HPDE6-E6E7 (cell line): ENCODE results near the gene ROBO1.
"Not testable (repeated sequence)": the region's sequence is repeated elsewhere in the genome, so short reads cannot be mapped to it uniquely, and the experiment has no call there.

Experiments
- DNase-seq: peaks from one replicate; pipeline ENCODE4 v3.0.0; 2011; ENCODE audit warnings: missing footprints; ENCODE audit errors: extremely low spot score

The ROBO1 gene

GRCh38 chr3:79310016-79310415, 457.8 kb downstream of the ROBO1 start:
- no peak for DNase-seq

- no peak for DNase-seq
Observed at GRCh38 chr3:79306934-79307570, 460.7 kb downstream of the ROBO1 start.

- DNase-seq: not testable (repeated sequence)
Observed at GRCh38 chr3:79299949-79300635, 467.7 kb downstream of the ROBO1 start.

- peak; percentile 9 for DNase-seq
Observed at GRCh38 chr3:79297245-79297960, 470.4 kb downstream of the ROBO1 start.

- DNase-seq: no peak
Observed at GRCh38 chr3:79286882-79287281, 480.9 kb downstream of the ROBO1 start.

- no peak for DNase-seq
Observed at GRCh38 chr3:79285871-79286270, 481.9 kb downstream of the ROBO1 start.

GRCh38 chr3:79285380-79285779, 482.4 kb downstream of the ROBO1 start:
- no peak for DNase-seq

- no peak for DNase-seq
Observed at GRCh38 chr3:79284781-79285180, 483.0 kb downstream of the ROBO1 start.

- DNase-seq: no peak
Observed at GRCh38 chr3:79278681-79279080, 489.1 kb downstream of the ROBO1 start.

- DNase-seq: no peak
Observed at GRCh38 chr3:79268422-79268821, 499.4 kb downstream of the ROBO1 start.

GRCh38 chr3:79264892-79265291, 502.9 kb downstream of the ROBO1 start:
- no peak for DNase-seq

- DNase-seq: no peak
Observed at GRCh38 chr3:79263423-79263822, 504.4 kb downstream of the ROBO1 start.

- DNase-seq: no peak
Observed at GRCh38 chr3:79258479-79258878, 509.3 kb downstream of the ROBO1 start.

GRCh38 chr3:79257791-79258190, 510.0 kb downstream of the ROBO1 start:
- DNase-seq: no peak

- DNase-seq: no peak
Observed at GRCh38 chr3:79255702-79256101, 512.1 kb downstream of the ROBO1 start.

- DNase-seq: no peak
Observed at GRCh38 chr3:79255292-79255691, 512.5 kb downstream of the ROBO1 start.

- DNase-seq: no peak
Observed at GRCh38 chr3:79253704-79254103, 514.1 kb downstream of the ROBO1 start.

GRCh38 chr3:79253271-79253670, 514.5 kb downstream of the ROBO1 start:
- DNase-seq: no peak

GRCh38 chr3:79250746-79251145, 517.1 kb downstream of the ROBO1 start:
- DNase-seq: no peak

GRCh38 chr3:79249701-79250100, 518.1 kb downstream of the ROBO1 start:
- DNase-seq: no peak

- DNase-seq: no peak
Observed at GRCh38 chr3:79247725-79248043, 520.1 kb downstream of the ROBO1 start.

GRCh38 chr3:79246875-79247724, 520.7 kb downstream of the ROBO1 start:
- DNase-seq: no peak
